ENCODE results near the gene EP400.

Gene EP400

DNA sequence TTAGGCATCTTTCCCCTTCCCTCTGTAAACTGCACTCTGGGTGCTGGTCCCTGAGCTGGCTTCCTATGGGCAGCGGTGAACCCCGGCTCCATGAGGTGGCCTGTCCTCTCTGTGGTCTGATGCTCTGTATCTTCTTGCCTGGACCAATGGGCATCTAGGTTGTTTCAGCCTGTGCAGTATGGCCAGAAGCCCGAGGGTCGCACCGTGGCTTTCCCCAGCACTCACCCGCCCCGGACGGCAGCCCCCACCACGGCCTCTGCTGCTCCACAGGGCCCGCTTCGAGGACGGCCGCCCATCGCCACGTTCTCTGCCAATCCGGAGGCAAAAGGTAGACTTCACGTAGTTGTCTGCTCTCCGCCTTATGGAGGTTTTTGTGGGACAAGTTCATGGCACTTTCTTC lies 70.1 kb downstream of the EP400 start:
- no peak for DNase-seq (ENCODE audit: low spot score)

DNA sequence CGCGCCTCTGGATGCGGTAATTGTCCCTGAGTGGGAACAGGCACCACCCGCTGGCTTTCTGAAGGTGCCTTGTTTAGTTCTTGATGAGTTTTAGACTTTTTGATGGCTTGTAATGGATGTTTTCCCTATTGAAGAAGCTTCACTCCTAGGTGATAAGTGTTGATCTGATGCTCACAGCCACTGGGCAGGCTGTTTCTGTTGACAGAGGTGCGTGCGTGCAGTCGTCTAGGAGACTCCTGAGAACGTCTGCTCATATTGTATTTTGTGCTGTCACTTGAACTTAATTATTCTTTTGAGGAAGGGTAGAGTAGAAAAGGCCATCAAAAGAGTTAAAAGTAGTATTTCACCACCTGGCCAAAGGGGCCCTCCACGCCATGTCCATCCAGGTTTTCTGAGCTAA lies 70.5 kb downstream of the EP400 start:
- no peak for DNase-seq (ENCODE audit: low spot score)

DNA sequence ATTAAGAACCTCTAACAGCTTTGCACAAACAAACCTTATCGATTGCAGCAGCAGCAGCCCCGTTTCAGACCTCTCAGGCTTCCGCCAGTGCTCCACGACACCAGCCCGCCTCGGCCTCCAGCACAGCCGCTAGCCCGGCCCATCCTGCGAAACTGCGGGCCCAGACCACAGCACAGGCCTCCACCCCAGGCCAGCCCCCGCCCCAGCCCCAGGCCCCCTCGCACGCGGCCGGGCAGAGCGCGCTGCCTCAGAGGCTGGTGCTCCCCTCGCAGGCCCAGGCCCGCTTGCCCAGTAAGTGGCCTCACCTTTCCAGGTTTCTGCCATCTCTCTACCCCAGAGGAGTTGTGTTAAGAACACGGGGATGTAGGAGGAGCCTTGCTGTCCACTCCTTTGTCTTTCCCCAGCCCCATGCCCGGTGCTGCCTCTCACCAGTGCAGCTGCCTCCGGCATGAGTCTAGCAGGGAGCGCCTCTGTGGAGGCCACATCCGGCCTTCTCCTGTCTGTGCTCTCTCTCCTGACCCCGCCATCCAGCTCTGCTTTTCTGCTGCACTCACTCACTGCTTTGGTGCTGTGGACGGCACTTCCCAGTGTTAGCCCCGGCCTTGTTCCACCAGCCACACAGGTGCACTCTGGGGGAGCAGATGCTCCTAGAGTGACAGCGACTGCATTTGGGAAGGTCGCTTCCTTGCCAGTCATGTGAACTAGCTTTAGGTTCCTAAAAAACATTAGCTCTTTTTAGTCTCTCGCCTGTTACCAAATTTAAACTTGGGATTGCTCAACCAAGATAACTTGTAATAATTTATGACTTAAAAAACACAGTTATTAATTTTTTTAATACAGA lies 71.5 kb downstream of the EP400 start:
- DNase-seq (ENCODE audit: low spot score) = no peak

DNA sequence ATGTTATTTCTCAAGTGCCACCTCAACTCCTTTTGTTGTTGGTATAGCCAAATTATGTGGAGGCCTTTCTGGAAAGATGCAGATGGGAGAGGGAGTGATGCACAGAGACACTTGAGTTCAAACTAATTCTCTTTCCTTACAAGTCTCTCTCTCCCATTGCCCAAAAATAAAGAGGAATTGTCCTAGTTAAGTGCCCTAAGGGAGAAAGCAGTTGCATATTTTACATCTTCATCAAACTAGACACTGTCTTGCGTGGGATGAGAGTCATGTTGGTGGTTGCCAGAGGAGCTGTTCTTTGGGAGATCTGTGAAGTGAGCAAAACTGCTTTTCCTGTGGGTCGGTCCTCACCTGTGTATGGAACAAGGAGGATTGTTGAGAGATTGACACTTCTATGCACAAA lies 72.2 kb downstream of the EP400 start:
- no peak for DNase-seq (ENCODE audit: low spot score)

DNA sequence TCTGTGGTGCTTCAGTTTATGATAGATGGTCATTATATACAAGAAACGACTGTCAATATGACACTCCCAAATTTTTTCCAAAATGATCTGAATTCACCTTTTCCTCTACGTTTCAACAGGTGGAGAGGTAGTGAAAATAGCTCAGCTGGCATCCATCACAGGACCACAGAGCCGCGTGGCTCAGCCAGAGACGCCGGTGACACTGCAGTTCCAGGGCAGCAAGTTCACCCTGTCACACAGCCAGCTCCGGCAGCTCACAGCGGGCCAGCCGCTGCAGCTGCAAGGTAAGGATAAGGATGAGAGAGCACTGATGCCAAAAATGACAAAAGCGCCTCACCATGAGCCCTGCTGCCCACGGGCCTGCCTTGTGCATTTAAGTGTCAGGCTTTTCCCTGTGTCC lies 73.9 kb downstream of the EP400 start:
- no peak for DNase-seq (ENCODE audit: low spot score)

DNA sequence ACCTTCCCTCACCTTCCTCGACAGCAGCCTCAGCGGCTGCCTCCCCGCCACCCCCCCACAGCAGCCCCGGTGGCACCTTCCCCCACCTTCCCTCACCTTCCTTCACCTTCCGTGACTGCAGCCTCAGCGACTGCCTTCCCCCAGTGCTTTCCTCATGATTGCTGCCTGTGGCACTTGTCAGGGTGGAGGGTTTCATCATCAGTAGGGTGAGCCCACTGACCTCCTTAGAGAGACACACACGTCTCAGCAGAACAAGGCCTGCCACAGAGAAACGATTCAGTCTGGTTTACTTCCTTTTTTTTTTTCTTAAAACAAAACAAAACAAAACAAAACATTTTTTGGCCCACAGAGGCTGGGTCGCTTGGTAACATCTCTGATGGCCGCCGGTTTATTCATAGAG lies 75.0 kb downstream of the EP400 start:
- no peak for DNase-seq (ENCODE audit: low spot score)

DNA sequence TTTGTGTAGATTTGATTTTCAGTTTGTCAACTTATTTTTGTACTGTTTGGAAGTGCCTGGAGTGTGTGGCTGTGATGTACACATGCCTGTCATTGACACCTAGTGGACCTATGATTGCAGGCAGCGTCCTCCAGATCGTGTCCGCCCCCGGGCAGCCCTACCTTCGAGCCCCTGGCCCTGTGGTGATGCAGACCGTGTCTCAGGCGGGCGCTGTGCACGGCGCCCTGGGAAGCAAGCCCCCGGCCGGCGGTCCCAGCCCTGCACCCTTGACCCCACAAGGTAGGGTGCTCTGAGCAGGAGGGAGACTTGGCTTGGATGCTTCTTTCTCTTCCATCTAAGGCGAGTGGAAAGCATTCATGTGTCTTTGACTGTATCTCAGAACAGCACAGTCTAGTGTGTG lies 75.8 kb downstream of the EP400 start:
- DNase-seq (ENCODE audit: low spot score) = no peak

DNA sequence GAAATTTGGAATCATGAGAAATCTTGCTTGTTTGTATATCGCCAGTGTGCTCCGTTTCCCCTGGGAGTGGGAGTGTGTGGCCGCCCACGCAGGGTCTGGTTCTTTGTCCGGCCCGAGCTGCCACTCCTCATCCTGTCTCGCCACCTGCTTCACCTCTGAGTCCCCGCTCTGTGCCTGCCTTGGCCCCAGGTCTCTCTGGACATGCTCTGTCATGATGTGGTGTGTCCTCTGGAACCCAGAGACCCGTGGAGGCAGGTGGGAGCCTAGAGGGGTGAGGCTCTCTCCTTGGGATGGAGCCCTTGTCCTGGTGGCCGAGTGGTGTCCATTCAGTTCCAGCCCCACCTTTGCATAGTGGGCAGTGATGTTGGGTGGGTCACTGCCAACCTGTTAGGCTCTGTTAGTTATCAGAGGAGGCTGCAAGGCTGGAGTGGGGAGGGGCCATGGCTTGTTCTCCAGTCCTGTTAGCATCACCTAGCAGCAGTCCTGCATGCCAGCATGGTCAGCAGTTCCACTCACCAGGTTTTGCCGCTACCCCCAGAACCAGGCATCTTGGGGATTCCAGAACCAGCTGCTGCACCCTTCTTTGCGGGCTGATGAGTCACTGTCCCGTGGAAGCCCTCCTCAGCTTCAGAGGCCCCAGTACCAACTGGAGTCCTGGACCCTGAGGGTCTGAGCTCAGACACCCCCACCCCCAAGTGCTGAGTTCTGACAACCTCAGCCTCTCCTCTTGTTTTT lies 76.5 kb downstream of the EP400 start:
- no peak for DNase-seq (ENCODE audit: low spot score)

DNA sequence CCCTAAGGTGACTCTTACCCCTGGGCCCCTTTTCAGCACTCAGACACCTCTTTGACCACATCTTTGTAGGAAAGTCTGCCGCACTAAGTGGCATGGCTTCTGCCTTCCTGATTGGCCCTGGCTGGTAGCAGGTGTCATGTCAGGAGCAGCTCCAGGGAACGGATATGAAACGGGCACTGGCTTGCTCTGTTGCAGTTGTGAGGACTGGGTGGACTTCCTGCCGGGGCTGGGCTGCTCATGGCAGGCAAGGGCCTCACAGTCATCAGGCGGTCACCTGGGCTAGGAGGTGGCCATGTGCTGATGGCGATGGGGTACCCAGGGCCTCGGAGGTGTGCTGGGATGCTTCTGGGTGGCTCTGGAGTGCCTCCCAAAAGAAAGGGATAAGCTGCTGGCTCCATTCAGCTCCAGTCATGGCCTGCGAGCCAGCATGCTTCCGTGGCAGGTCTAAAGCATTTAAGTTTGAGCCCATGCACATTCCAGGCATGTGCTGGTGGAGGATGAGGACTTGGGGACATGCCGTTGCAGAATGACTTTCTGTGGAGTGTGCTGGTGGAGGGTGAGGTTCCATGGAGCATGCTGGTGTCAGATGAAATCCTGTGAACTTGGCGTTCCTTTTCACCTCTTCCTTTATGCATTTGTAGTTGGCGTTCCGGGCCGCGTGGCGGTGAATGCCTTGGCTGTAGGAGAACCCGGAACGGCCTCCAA lies 77.2 kb downstream of the EP400 start:
- no peak for DNase-seq (ENCODE audit: low spot score)

DNA sequence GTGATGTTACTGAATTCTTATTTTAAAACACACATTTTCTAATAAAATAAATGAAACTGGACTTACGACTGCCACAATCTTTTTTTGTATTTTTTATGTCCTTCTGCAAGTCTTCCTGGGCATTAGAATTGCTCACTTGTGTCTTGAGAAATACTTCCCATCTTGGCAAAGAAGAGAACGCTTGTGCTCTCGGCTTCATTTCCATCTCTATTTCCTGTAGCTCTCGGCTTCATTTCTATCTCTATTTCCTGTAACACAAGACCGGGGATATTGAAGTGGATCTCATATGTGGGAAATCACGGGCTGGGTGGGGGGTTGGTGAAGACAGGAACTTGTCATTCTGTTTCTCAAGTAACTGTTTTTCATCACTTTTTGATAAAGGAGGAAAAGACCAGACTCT lies 77.9 kb downstream of the EP400 start:
- DNase-seq (ENCODE audit: low spot score) = no peak

DNA sequence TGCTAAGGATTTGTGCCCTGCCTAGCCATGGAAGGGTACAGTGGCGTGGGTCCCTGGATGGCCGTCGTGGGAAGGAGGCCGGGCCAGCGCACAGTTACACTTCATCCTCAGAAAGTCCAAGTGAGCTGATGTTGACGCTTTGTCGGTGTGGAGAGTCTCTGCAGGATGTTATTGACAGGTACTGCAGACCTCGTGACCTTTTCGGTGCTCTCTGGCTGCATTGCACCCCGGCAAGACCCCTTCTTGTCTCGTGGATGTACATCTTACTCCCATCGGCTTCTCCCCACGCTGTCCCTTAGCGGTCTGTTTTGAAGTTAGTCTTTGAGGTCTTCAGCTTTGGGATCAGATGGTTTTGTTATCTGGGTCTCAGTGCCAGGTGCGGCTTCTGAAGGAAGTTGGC lies 78.4 kb downstream of the EP400 start:
- no peak for DNase-seq (ENCODE audit: low spot score)

DNA sequence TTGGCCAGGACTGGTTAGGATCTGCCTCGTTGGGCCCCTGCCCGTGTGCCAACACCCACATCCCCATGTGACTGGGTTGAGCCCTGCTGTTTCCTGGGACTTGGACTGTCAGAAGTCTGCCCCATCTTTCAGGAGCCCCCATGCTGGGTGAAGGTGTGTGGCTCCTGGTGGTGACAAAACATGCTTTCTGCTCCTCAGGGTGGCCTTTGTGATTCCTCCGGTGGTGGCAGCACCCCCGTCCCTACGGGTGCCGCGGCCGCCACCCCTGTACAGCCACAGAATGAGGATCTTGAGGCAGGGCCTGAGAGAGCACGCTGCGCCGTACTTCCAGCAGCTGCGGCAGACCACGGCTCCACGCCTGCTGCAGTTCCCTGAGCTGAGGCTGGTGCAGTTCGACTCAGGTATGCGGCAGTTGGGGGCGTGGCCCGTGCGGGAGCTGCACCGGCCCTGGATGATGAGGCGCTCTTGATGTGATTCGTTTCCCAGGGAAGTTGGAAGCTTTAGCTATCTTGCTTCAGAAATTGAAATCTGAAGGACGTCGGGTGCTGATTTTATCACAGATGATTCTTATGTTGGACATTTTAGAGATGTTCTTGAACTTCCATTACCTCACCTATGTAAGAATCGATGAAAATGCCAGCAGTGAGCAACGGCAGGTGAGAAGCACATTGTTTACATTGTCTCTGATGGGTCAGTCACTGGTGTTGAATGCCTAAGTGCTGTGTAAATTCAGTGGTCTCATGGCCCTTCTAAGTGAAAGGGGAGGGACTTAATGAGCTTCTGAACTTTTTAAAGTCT lies 80.0 kb downstream of the EP400 start:
- no peak for DNase-seq (ENCODE audit: low spot score)

DNA sequence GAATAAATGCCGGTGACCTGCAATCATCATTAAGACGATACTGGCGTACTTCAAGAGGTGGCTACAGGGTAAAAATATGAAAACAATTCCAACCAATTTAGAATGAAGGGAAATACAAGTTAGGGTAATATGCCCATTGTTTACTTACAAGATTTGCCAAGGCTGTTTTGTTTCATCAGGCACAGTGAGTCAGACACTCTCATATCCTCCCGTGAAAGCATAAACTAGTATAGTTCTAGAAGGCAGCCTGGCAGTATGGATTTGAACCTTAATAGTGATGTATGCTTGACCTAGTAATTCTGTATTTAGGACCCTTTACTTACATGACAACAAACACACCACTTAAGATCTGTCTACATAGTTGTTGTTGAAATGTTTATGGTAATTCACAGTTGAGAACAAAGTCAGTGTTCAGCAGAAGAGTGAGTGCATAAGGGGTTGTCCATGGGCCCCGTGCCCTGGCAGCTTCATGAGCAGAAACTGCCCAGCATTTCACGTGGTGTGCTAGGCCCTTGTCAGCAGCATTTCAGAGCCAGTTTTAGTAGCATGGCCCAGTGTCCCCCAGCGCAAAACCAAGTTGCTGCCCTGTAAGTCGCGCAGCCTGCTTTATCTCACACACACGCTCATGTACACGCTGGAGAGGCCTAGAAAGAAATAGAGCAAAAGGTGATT lies 80.8 kb downstream of the EP400 start:
- no peak for DNase-seq (ENCODE audit: low spot score)

DNA sequence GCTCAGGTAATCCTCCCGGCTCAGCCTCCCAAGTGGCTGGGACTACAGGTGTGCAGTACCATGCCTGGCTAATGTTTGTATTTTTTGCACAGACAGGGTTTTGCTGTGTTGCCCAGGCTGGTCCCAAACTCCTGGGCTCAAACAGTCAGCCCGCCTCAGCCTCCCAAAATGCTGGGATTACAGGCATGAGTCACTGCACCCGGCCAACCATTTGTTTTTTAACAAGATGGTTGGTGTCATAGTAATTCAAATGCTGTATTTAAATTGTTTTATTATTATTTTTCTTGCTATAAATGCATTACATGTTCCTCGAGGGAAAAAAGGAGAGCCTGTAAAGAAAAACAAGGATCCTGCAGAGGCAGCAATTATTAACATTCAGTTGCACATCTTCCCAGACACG lies 83.9 kb downstream of the EP400 start:
- no peak for DNase-seq (ENCODE audit: low spot score)

DNA sequence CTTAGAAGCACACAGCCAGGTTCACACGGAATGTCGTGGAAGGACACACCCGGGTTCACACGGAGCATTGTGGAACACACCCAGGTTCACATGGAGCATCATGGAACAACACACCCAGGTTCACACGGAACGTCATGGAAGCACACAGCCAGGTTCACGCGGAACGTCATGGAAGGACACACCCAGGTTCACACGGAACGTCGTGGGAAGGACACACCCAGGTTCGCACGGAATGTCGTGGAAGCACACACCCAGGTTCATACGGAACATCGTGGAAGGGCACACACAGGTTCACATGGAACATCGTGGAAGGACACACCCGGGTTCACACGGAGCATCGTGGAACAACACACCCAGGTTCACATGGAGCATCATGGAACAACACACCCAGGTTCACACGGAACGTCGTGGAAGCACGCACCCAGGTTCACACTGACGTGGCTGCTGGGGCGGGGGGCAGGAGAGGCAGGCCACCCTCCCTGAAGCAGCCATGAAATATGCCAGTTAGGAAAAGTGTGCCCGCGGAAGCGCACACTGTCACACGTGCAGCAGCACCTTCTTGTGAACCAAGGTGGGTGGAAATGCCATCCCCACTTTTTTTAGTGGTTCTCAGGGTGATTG lies 86.4 kb downstream of the EP400 start:
- DNase-seq (ENCODE audit: low spot score) = no peak

DNA sequence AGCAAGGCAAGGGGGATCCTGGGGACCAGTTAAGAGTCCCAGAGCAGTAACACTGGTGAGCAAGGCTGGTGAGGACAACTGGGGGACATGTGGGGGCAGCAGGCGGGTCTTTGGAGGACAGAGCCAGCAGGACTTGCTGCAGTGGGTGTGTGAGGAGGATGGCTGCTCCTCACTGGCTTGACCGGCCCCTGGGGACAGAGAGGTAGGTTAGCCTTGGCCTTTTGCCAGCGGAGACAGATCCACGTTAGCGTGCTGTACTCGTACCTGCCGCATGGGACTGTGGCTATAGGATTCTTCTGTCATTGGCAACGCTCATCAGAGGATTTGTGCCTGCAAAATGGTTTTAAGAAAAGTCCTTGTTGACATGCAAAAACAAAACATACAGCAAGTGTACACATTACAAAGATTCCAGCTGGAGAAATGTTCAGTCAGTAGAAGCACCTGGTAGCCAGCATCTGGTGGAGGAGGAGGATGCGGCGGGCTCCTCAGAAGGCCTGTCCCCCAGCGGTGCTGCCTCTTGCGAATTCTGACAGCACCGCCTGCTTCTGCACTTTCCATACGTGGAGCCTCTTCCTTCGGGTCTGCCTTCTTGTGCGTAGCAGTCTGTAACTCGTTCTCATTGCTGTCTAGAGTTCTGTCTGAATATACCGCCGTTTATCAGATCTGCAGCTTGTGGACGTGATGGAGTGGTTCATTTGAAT lies 91.3 kb downstream of the EP400 start:
- no peak for DNase-seq (ENCODE audit: low spot score)

DNA sequence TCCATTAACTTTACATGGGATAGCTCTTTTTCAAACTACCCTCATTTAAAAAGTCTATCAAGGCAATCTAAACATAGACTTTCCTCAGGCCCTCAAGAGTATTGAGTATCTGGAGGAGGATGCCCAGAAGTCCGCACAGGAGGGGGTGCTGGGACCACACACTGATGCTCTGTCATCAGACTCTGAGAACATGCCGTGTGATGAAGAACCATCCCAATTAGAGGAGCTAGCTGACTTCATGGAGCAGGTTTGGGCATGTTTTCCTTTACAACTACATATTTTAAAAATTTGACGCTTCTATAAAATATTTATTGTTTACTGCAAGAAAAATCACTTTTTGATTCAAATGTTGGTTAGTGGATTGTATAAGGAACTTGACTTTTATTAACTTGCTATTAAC lies 93.5 kb downstream of the EP400 start:
- no peak for DNase-seq (ENCODE audit: low spot score)

DNA sequence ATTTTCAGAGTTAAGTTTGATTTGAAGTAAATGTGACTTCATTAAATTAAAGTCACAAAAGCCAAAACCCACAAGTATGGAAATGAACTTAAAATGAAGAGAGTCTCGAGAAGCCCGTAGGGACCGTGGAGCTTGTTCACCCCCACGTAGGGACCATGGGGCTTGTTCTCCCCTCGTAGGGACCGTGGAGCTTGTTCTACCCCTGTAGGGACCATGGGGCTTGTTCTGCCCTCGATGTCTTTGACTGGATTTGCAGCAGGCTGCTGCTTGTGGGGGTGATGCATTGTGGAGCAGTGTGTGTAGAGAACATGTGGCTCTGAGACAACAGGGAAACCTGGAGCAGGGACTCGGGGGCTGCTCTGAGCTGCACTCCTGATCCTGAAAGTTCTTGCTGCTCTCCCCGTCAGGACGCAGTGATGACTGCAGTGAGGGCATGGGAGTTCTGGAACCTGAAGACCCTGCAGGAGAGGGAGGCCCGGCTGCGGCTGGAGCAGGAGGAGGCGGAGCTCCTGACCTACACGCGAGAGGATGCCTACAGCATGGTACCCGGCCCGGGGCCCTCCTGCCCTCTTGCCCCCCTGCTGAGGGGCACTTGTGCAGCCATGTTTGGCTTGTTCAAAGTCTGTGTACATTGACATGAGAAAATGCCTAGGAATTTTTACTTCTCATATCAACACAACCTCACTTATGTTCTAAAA lies 94.2 kb downstream of the EP400 start:
- no peak for DNase-seq (ENCODE audit: low spot score)

DNA sequence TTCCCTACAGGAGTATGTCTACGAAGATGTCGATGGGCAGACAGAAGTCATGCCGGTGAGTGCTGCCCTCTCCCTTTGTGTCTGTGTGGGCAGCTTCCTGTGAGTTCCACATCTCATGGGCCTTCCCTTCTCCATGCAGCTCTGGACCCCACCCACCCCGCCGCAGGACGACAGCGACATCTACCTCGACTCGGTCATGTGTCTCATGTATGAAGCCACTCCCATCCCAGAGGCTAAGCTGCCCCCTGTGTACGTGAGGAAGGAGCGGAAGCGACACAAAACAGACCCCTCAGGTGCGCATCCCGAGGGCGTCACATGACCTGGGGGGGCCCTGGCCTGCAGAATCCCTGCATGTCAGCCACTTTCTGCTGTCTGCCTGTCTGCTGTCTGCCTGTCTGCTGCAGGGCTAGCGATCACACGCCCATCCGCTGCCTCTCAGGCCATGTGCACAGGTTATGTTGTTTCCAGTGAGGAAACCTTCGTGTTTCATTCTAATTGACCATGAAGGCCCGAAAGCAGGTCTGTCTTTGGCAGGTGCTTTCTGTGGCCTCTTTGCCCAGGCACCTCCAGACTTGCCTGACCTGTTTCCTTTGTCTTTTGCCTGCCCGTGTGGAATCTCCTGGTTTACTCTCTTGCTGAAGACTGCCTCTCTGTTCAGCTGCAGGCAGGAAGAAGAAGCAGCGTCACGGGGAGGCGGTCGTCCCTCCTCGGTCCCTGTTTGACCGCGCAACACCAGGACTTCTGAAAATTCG lies 95.1 kb downstream of the EP400 start:
- DNase-seq (ENCODE audit: low spot score) = no peak

All from kidney tubule cell (primary cell).